Stimulated activated effector memory CD8-positive, alpha-beta T cell treated with anti-CD3 and anti-CD28 coated beads, Interleukin-12 subunit alpha, Interleukin-12 subunit beta, amount 100 ng/mL, for 72 hours (primary cell): ENCODE data around the gene LANCL3.

Source experiments
- ATAC-seq: fragments of 150-1000 bp; cut with Tn5 transposase; 2 replicates; pipeline ENCODE4 v1.10.0; 2021
- DNase-seq, 2 donors: peaks; one replicate each; pipeline ENCODE4 v3.0.0; 2021 to 2022; ENCODE audit warnings: low spot score in 2 of 2
- H3K27ac Mint-ChIP-seq: one replicate; pipeline ENCODE4 v1.8.0; 2022; ENCODE audit warnings: mild to moderate bottlenecking, mixed read lengths
- H3K36me3 Mint-ChIP-seq: one replicate; pipeline ENCODE4 v1.8.0; 2022; ENCODE audit warnings: mild to moderate bottlenecking, mixed read lengths
- H3K4me1 Mint-ChIP-seq: one replicate; pipeline ENCODE4 v1.8.0; 2022; ENCODE audit warnings: mixed read lengths
- H3K4me3 Mint-ChIP-seq: one replicate; pipeline ENCODE4 v1.8.0; 2022; ENCODE audit warnings: mild to moderate bottlenecking, mixed read lengths
- H3K9me3 Mint-ChIP-seq: one replicate; pipeline ENCODE4 v1.8.0; 2022; ENCODE audit warnings: mixed read lengths

LANCL3 gene

GRCh38 chrX:37685381-37686359 is 114.2 kb downstream of the LANCL3 start, which contains the start of gene XK:
TSS of gene XK (plus strand) at chrX:37685791. CDS start at chrX:37685962, 171 bp downstream.
- H3K4me1 Mint-ChIP-seq = no peaks in the 10 kb centered on the region
- no peaks in the 10 kb centered on the region for H3K36me3 Mint-ChIP-seq
- ATAC-seq (peak; percentile 87), DNase-seq (peak; percentile 6 to 52)
- H3K9me3 Mint-ChIP-seq = no peaks in the 10 kb centered on the region
- H3K27ac Mint-ChIP-seq = no peak within 1 kb of the TSS
- H3K4me3 Mint-ChIP-seq = peak within 1 kb of the TSS; percentile 61

GRCh38 chrX:37686369-37686995 is 115.0 kb downstream of the LANCL3 start:
- Mint-ChIP-seq H3K36me3 (no peaks in the 10 kb centered on the region), H3K9me3 (no peaks in the 10 kb centered on the region)
- DNase-seq = no peak

GRCh38 chrX:37686996-37687395 is 115.5 kb downstream of the LANCL3 start:
- no peak overlapping the region for H3K27ac Mint-ChIP-seq
- no peaks in the 10 kb centered on the region for H3K4me1 Mint-ChIP-seq
- no peaks in the 10 kb centered on the region for H3K36me3 Mint-ChIP-seq
- H3K9me3 Mint-ChIP-seq = no peaks in the 10 kb centered on the region
- H3K4me3 Mint-ChIP-seq = no peak overlapping the region
- DNase-seq (no peak), ATAC-seq (no peak)

More at GRCh38 chrX:37686369-37686995, 115.0 kb downstream of the LANCL3 start:
- Mint-ChIP-seq H3K4me3 (peak overlapping the region; percentile 61), H3K27ac (no peak overlapping the region), H3K4me1 (no peaks in the 10 kb centered on the region)
- no peak for ATAC-seq

GRCh38 chrX:37690119-37690518 is 118.7 kb downstream of the LANCL3 start:
- Mint-ChIP-seq H3K4me3 (no peak overlapping the region), H3K27ac (no peak overlapping the region), H3K36me3 (no peaks in the 10 kb centered on the region), H3K9me3 (no peaks in the 10 kb centered on the region), H3K4me1 (no peaks in the 10 kb centered on the region)
- no peak for DNase-seq
- ATAC-seq = no peak

- H3K27ac Mint-ChIP-seq = no peak overlapping the region
- H3K4me3 Mint-ChIP-seq = no peak overlapping the region
- no peaks in the 10 kb centered on the region for H3K9me3 Mint-ChIP-seq
- H3K36me3 Mint-ChIP-seq = no peaks in the 10 kb centered on the region
- no peaks in the 10 kb centered on the region for H3K4me1 Mint-ChIP-seq
- no peak for ATAC-seq
- DNase-seq = no peak
Observed at GRCh38 chrX:37692918-37693317, 121.5 kb downstream of the LANCL3 start.

- H3K27ac Mint-ChIP-seq = no peak overlapping the region
- no peak for DNase-seq
- ATAC-seq = no peak
- H3K36me3 Mint-ChIP-seq = no peaks in the 10 kb centered on the region
- no peak overlapping the region for H3K4me3 Mint-ChIP-seq
- H3K9me3 Mint-ChIP-seq = no peaks in the 10 kb centered on the region
- no peaks in the 10 kb centered on the region for H3K4me1 Mint-ChIP-seq
Observed at GRCh38 chrX:37697169-37697760, 125.8 kb downstream of the LANCL3 start.

- H3K27ac Mint-ChIP-seq = no peak overlapping the region
- no peaks in the 10 kb centered on the region for H3K9me3 Mint-ChIP-seq
- no peaks in the 10 kb centered on the region for H3K4me1 Mint-ChIP-seq
- H3K4me3 Mint-ChIP-seq = no peak overlapping the region
- DNase-seq (no peak), ATAC-seq (no peak)
- no peaks in the 10 kb centered on the region for H3K36me3 Mint-ChIP-seq
Observed at GRCh38 chrX:37701588-37701987, 130.1 kb downstream of the LANCL3 start.

- ATAC-seq (no peak), DNase-seq (no peak)
- Mint-ChIP-seq H3K4me3 (no peak overlapping the region), H3K9me3 (no peaks in the 10 kb centered on the region), H3K36me3 (no peaks in the 10 kb centered on the region), H3K4me1 (peaks cover 6% of the 10 kb centered on the region), H3K27ac (no peak overlapping the region)
Observed at GRCh38 chrX:37711991-37712390, 140.5 kb downstream of the LANCL3 start.

GRCh38 chrX:37712458-37712857 is 141.0 kb downstream of the LANCL3 start:
- Mint-ChIP-seq H3K36me3 (no peaks in the 10 kb centered on the region), H3K27ac (no peak overlapping the region), H3K4me3 (no peak overlapping the region), H3K4me1 (peaks cover 6% of the 10 kb centered on the region), H3K9me3 (no peaks in the 10 kb centered on the region)
- DNase-seq = no peak
- peak; percentile 58 for ATAC-seq

- no peak for DNase-seq
- Mint-ChIP-seq H3K4me3 (no peak overlapping the region), H3K4me1 (peaks cover 6% of the 10 kb centered on the region), H3K27ac (no peak overlapping the region), H3K36me3 (no peaks in the 10 kb centered on the region), H3K9me3 (peaks cover 6% of the 10 kb centered on the region)
- no peak for ATAC-seq
Observed at GRCh38 chrX:37714479-37714878, 143.0 kb downstream of the LANCL3 start.

GRCh38 chrX:37716602-37717001 is 145.1 kb downstream of the LANCL3 start:
- ATAC-seq (no peak), DNase-seq (no peak)
- Mint-ChIP-seq H3K9me3 (peaks cover 6% of the 10 kb centered on the region), H3K36me3 (no peaks in the 10 kb centered on the region), H3K4me3 (no peak overlapping the region), H3K27ac (no peak overlapping the region), H3K4me1 (peaks cover 6% of the 10 kb centered on the region)

- no peaks in the 10 kb centered on the region for H3K36me3 Mint-ChIP-seq
- DNase-seq (no peak), ATAC-seq (no peak)
- H3K27ac Mint-ChIP-seq = no peak overlapping the region
- H3K4me1 Mint-ChIP-seq = peaks cover 1% of the 10 kb centered on the region
- H3K9me3 Mint-ChIP-seq = peaks cover 6% of the 10 kb centered on the region
- H3K4me3 Mint-ChIP-seq = no peak overlapping the region
Observed at GRCh38 chrX:37717708-37718107, 146.2 kb downstream of the LANCL3 start.

GRCh38 chrX:37722595-37722994 is 151.1 kb downstream of the LANCL3 start:
- H3K27ac Mint-ChIP-seq = no peak overlapping the region
- H3K4me3 Mint-ChIP-seq = no peak overlapping the region
- peaks cover 6% of the 10 kb centered on the region for H3K9me3 Mint-ChIP-seq

GRCh38 chrX:37726346-37726745 is 154.9 kb downstream of the LANCL3 start:
- no peaks in the 10 kb centered on the region for H3K36me3 Mint-ChIP-seq
- ATAC-seq = no peak
- H3K9me3 Mint-ChIP-seq = no peaks in the 10 kb centered on the region
- no peak overlapping the region for H3K4me3 Mint-ChIP-seq
- H3K4me1 Mint-ChIP-seq = no peaks in the 10 kb centered on the region
- DNase-seq = no peak
- H3K27ac Mint-ChIP-seq = no peak overlapping the region

More at GRCh38 chrX:37722595-37722994, 151.1 kb downstream of the LANCL3 start:
- ATAC-seq = no peak
- no peaks in the 10 kb centered on the region for H3K36me3 Mint-ChIP-seq
- no peak for DNase-seq
- H3K4me1 Mint-ChIP-seq = no peaks in the 10 kb centered on the region
